CD4-positive, alpha-beta memory T cell (primary cell): ENCODE data around the gene AHNAK. TPM values are rescaled to one million over a fixed set of nuclear protein-coding genes. Genes with fewer than 3 reads are reported as not detected.
"Not testable (repeated sequence)": the region's sequence is repeated elsewhere in the genome, so short reads cannot be mapped to it uniquely, and the experiment has no call there.

ENCODE experiments used
- CTCF ChIA-PET: fragments of 350-600 bp; sonication (Branson Sonifier 250); formaldehyde crosslinking; loops from one replicate; lab custom pipeline; 2021; ENCODE audit warnings: inconsistent platforms; ENCODE audit not compliant: partially characterized antibody; lab: Charles Lee
- POLR2A ChIA-PET: fragments of 350-600 bp; sonication (Branson Sonifier 250); formaldehyde crosslinking; loops from one replicate; lab custom pipeline; 2021; ENCODE audit not compliant: partially characterized antibody; lab: Charles Lee
- DNase-seq, 5 donors: peaks; one replicate each; pipeline versions ENCODE4 v3.0.0 to v3.0.0-alpha.2; 2020 to 2022; ENCODE audit warnings: mixed read lengths in 1 of 5
- H3K27ac ChIP-seq: one replicate; pipeline ENCODE4 v1.7.0; 2013; ENCODE audit warnings: low read depth, low read length
- H3K27me3 ChIP-seq: 2 replicates; pipeline ENCODE4 v1.7.0; 2013; ENCODE audit warnings: mild to moderate bottlenecking, low read length, moderate library complexity; ENCODE audit not compliant: insufficient read depth
- H3K36me3 ChIP-seq: 2 replicates; pipeline ENCODE4 v1.7.0; 2013; ENCODE audit warnings: mild to moderate bottlenecking, low read length, moderate library complexity; ENCODE audit not compliant: insufficient read depth
- H3K4me1 ChIP-seq: 2 replicates; pipeline ENCODE4 v1.7.0; 2013; ENCODE audit warnings: mild to moderate bottlenecking, low read length, moderate library complexity; ENCODE audit not compliant: insufficient read depth
- H3K4me3 ChIP-seq, 2 donors: one replicate each; pipeline ENCODE4 v1.7.0; 2013; ENCODE audit warnings: low read length in 2 of 2, mild to moderate bottlenecking in 1 of 2
- H3K9me3 ChIP-seq, 2 donors: one replicate each; pipeline ENCODE4 v1.7.0; 2013; ENCODE audit warnings: low read length in 2 of 2, control low read depth in 1 of 2; ENCODE audit not compliant: control insufficient read depth in 1 of 2
- H3K27ac Mint-ChIP-seq, 7 donors: one replicate each; pipeline ENCODE4 v1.8.0; 2020 to 2021; ENCODE audit warnings: mixed read lengths in 7 of 7, mild to moderate bottlenecking in 6 of 7, inconsistent platforms in 3 of 7, moderate library complexity in 3 of 7
- H3K27me3 Mint-ChIP-seq, 2 donors: one replicate each; pipeline ENCODE4 v1.8.0; 2020 to 2021; ENCODE audit warnings: mixed read lengths in 2 of 2
- H3K36me3 Mint-ChIP-seq, 2 donors: one replicate each; pipeline ENCODE4 v1.8.0; 2020 to 2021; ENCODE audit warnings: mixed read lengths in 2 of 2, inconsistent platforms in 1 of 2, mild to moderate bottlenecking in 1 of 2
- H3K4me1 Mint-ChIP-seq, 4 donors: one replicate each; pipeline ENCODE4 v1.8.0; 2020 to 2021; ENCODE audit warnings: mixed read lengths in 4 of 4, mild to moderate bottlenecking in 1 of 4
- H3K4me3 Mint-ChIP-seq, 8 donors: one replicate each; pipeline ENCODE4 v1.8.0; 2020 to 2021; ENCODE audit warnings: mixed read lengths in 8 of 8, mild to moderate bottlenecking in 7 of 8, moderate library complexity in 6 of 8, inconsistent platforms in 3 of 8
- H3K9me3 Mint-ChIP-seq, 8 donors: one replicate each; pipeline ENCODE4 v1.8.0; 2020 to 2021; ENCODE audit warnings: mixed read lengths in 8 of 8, mild to moderate bottlenecking in 5 of 8, inconsistent platforms in 3 of 8, moderate library complexity in 1 of 8
- intact Hi-C: fragments of 100-400 bp; cut with micrococcal nuclease; formaldehyde crosslinking; loops from one replicate; pipeline ENCODE4 v1.15.1; 2023
- polyA plus RNA-seq, 2 donors: library from polyadenylated mRNA; unstranded; fragments of 300-500 nt; fragmentation: Illumina TruSeq; gene quantifications; one replicate each; pipeline ENCODE4 v1.2.3, GENCODE V29; 2021
- total RNA-seq, 2 experiments: library from RNA; stranded (reverse); gene quantifications; one replicate each; pipeline ENCODE4 v1.2.3, GENCODE V29; 2021

The AHNAK gene
- total and polyA plus RNA-seq, 4 experiments from 2014 or later: 23.5 to 573 (median 372) TPM

GRCh38 chr11:62566247-62566646, 19.6 kb upstream of the AHNAK start:
- POLR2A ChIA-PET: no interaction called here
- no peaks in the 10 kb centered on the region for H3K9me3 Mint-ChIP-seq

GRCh38 chr11:62565100-62565802, 18.6 kb upstream of the AHNAK start:
- CTCF ChIA-PET: interaction anchor here (0.6 to 14.9 kb wide), 8 partner anchors 8 to 1686 kb away, joined by 3 to 405 read pairs (median 6); partner anchors contain the start of gene SCGB1A1
- Mint-ChIP-seq H3K4me3 (no peak overlapping the region), H3K9me3 (no peaks in the 10 kb centered on the region), H3K27ac (peak overlapping the region in 5 of 7 donors; percentile 30 to 84 (median 70)), H3K27me3 (no peaks in the 10 kb centered on the region), H3K4me1 (peaks cover 22 to 48% (median 32%) of the 10 kb centered on the region in 4 donors), H3K36me3 (peaks cover 44 to 71% of the 10 kb centered on the region in 2 donors)
- no peaks in the 10 kb centered on the region for H3K27me3 ChIP-seq
- H3K36me3 ChIP-seq: peaks cover 36% of the 10 kb centered on the region
- no peak overlapping the region for H3K27ac ChIP-seq
- POLR2A ChIA-PET: interaction anchor here (0.8 to 0.9 kb wide), 2 partner anchors 25 to 100 kb away, joined by 3 to 6 read pairs; partner anchors contain the start of genes C11orf98 and CSKMT
- intact Hi-C loops: no loop called here
- H3K4me3 ChIP-seq: no peak overlapping the region
- no peaks in the 10 kb centered on the region for H3K9me3 ChIP-seq
- peaks cover 30% of the 10 kb centered on the region for H3K4me1 ChIP-seq
- no peak for DNase-seq

More at GRCh38 chr11:62566247-62566646, 19.6 kb upstream of the AHNAK start:
- intact Hi-C loops: no loop called here
- peaks cover 45 to 70% of the 10 kb centered on the region in 2 donors for H3K36me3 Mint-ChIP-seq
- no peaks in the 10 kb centered on the region for H3K27me3 ChIP-seq
- H3K27ac Mint-ChIP-seq: peak overlapping the region in 5 of 7 donors; percentile 38 to 84 (median 49)
- DNase-seq: no peak
- H3K27me3 Mint-ChIP-seq: no peaks in the 10 kb centered on the region
- CTCF ChIA-PET: interaction anchor here (1.0 to 14.9 kb wide), 6 partner anchors 9 to 173 kb away, joined by 3 to 405 read pairs (median 10); partner anchors contain the start of gene SCGB1A1
- H3K9me3 ChIP-seq: no peaks in the 10 kb centered on the region
- H3K4me3 Mint-ChIP-seq: peak overlapping the region in 1 of 8 donors; percentile 31
- peaks cover 45% of the 10 kb centered on the region for H3K36me3 ChIP-seq
- peaks cover 29% of the 10 kb centered on the region for H3K4me1 ChIP-seq
- peaks cover 25 to 49% (median 33%) of the 10 kb centered on the region in 4 donors for H3K4me1 Mint-ChIP-seq
- no peak overlapping the region for H3K27ac ChIP-seq
- H3K4me3 ChIP-seq: no peak overlapping the region

DNA sequence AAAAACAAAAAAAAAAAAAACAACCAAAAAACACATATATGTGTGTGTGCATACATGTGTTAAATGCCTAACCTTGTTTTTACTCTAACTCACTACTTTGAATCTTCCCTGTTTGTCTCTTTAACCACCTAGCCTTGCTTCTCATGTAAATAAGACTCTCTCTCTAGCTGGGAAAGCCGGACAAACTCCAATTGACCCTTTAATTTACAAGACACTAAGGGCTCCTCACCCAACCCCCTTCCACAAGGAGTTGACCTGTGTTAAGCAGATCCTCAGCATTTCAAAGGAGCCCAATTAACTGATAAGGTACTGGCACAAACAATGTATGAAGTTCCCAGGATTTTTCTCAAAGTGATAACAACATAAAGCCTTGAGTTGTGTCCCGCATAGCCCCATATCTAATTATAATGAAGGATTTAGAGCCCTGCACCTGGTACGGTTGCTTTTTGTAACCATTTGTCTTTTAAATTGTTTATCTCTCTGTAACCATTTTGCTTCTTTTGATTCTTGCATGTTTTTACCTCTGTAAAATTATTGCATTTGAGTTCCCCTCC, 15.1 kb upstream of the AHNAK start:
- H3K27ac ChIP-seq, H3K9me3 Mint-ChIP-seq, H3K4me3 ChIP-seq, H3K27me3 ChIP-seq, H3K9me3 ChIP-seq, H3K4me3 Mint-ChIP-seq, H3K27me3 Mint-ChIP-seq, intact Hi-C loops, DNase-seq: not testable (repeated sequence)
- ChIA-PET CTCF (interaction anchor here (0.7 to 14.9 kb wide), 15 partner anchors 11 to 791 kb away, joined by 3 to 450 read pairs (median 7); partner anchors contain the start of genes EEF1G, SCGB1A1 and TUT1), POLR2A (interaction anchor here (1.0 to 12.5 kb wide), 5 partner anchors 9 to 135 kb away, joined by 3 to 751 read pairs (median 25); partner anchors contain the start of gene AHNAK)
- Histone ChIP-seq H3K36me3 (peaks cover 26% of the 10 kb centered on the region), H3K4me1 (peaks cover 53% of the 10 kb centered on the region)
- H3K36me3 Mint-ChIP-seq: peaks cover 39 to 63% of the 10 kb centered on the region in 2 donors
- peak overlapping the region in 6 of 7 donors; percentile 69 to 99 (median 80) for H3K27ac Mint-ChIP-seq
- peaks cover 34 to 63% (median 45%) of the 10 kb centered on the region in 4 donors for H3K4me1 Mint-ChIP-seq

- POLR2A ChIA-PET: interaction anchor here (0.7 to 12.5 kb wide), 15 partner anchors 10 to 226 kb away, joined by 3 to 751 read pairs (median 6); partner anchors contain the start of genes AHNAK, C11orf98, CSKMT and EEF1G
Observed at GRCh38 chr11:62560566-62561103, 14.0 kb upstream of the AHNAK start.

GRCh38 chr11:62559626-62560025, 13.0 kb upstream of the AHNAK start:
- Histone ChIP-seq H3K27ac (peak overlapping the region; percentile 95), H3K4me1 (peaks cover 65% of the 10 kb centered on the region)
- H3K27me3 ChIP-seq, H3K36me3 ChIP-seq, H3K4me3 ChIP-seq, DNase-seq, H3K27me3 Mint-ChIP-seq, H3K9me3 Mint-ChIP-seq, H3K9me3 ChIP-seq: not testable (repeated sequence)
- POLR2A ChIA-PET: interaction anchor here (0.6 to 12.5 kb wide), 12 partner anchors 9 to 1160 kb away, joined by 3 to 751 read pairs (median 6); partner anchors contain the start of genes AHNAK, C11orf98, CSKMT and EEF1G
- H3K4me3 Mint-ChIP-seq: peak overlapping the region in 6 of 8 donors; percentile 28 to 77 (median 54)
- peak overlapping the region; percentile 94 to 100 (median 98) for H3K27ac Mint-ChIP-seq
- peaks cover 25 to 43% of the 10 kb centered on the region in 2 donors for H3K36me3 Mint-ChIP-seq
- peaks cover 46 to 70% (median 59%) of the 10 kb centered on the region in 4 donors for H3K4me1 Mint-ChIP-seq
- intact Hi-C loops: loop anchor here (1.0 to 10.0 kb wide), 4 partner anchors 62 to 295 kb away; no protein-coding TSS in a partner anchor
- CTCF ChIA-PET: interaction anchor here (0.8 to 14.9 kb wide), 24 partner anchors 9 to 177 kb away, joined by 3 to 450 read pairs (median 6); partner anchors contain the start of genes AHNAK, B3GAT3, EEF1G and SCGB1A1

More at GRCh38 chr11:62560566-62561103, 14.0 kb upstream of the AHNAK start:
- peaks cover 55% of the 10 kb centered on the region for H3K4me1 ChIP-seq
- no peak overlapping the region for H3K4me3 ChIP-seq
- peaks cover 29 to 51% of the 10 kb centered on the region in 2 donors for H3K36me3 Mint-ChIP-seq
- peak overlapping the region; percentile 8 for H3K27ac ChIP-seq
- no peaks in the 10 kb centered on the region for H3K27me3 Mint-ChIP-seq
- H3K4me3 Mint-ChIP-seq: peak overlapping the region in 3 of 8 donors; percentile 22 to 57 (median 37)
- no peaks in the 10 kb centered on the region for H3K9me3 Mint-ChIP-seq
- no peaks in the 10 kb centered on the region for H3K9me3 ChIP-seq
- DNase-seq: peak; percentile 75 to 89 (median 80)
- H3K27me3 ChIP-seq: no peaks in the 10 kb centered on the region
- H3K36me3 ChIP-seq: peaks cover 15% of the 10 kb centered on the region
- peaks cover 41 to 64% (median 51%) of the 10 kb centered on the region in 4 donors for H3K4me1 Mint-ChIP-seq
- intact Hi-C loops: loop anchor here (1.0 kb wide), 3 partner anchors 63 to 166 kb away; no protein-coding TSS in a partner anchor
- peak overlapping the region; percentile 43 to 100 (median 94) for H3K27ac Mint-ChIP-seq
- CTCF ChIA-PET: interaction anchor here (0.5 to 14.9 kb wide), 36 partner anchors 9 to 313 kb away, joined by 3 to 450 read pairs (median 5); partner anchors contain the start of genes AHNAK, B3GAT3, EEF1G and SCGB1A1

DNA sequence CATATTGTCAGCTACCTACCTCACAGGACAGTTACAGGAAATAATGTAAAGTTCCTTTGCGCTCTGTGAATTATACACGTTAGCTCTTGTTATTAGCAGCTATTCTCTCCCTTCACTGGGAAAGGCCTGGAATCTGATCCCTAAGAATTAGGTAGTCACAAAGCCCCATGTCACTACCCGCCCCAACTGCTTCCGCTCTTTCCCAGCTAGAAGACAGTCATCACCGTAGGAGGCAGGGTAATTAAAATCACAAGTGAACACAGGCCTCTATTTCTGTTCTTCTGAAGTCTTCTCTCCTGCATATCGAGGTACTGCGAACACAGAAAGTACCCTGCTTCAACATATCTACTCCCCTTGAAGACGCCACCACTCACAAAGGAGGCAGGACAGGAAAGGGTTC, 12.6 kb upstream of the AHNAK start:
- no peak for DNase-seq
- ChIA-PET POLR2A (interaction anchor here (0.6 to 12.5 kb wide), 11 partner anchors 8 to 1160 kb away, joined by 3 to 751 read pairs (median 7); partner anchors contain the start of genes AHNAK, C11orf98, CSKMT and TUT1), CTCF (interaction anchor here (1.1 to 14.9 kb wide), 17 partner anchors 8 to 166 kb away, joined by 3 to 450 read pairs (median 7); partner anchors contain the start of genes AHNAK, B3GAT3, EEF1G and SCGB1A1)
- Histone ChIP-seq H3K27ac (peak overlapping the region; percentile 95), H3K4me3 (no peak overlapping the region), H3K27me3 (no peaks in the 10 kb centered on the region), H3K36me3 (peaks cover 7% of the 10 kb centered on the region), H3K4me1 (peaks cover 69% of the 10 kb centered on the region), H3K9me3 (no peaks in the 10 kb centered on the region)
- Mint-ChIP-seq H3K9me3 (no peaks in the 10 kb centered on the region), H3K36me3 (peaks cover 25 to 42% of the 10 kb centered on the region in 2 donors), H3K27me3 (no peaks in the 10 kb centered on the region), H3K4me1 (peaks cover 50 to 75% (median 63%) of the 10 kb centered on the region in 4 donors), H3K27ac (peak overlapping the region; percentile 94 to 100 (median 98)), H3K4me3 (peak overlapping the region in 7 of 8 donors; percentile 40 to 77 (median 71))
- intact Hi-C loops: loop anchor here (10.0 kb wide), 1 partner anchor 296 kb away; no protein-coding TSS in a partner anchor
